Embryonic facial prominence (tissue), 1 donor: Measurements from ENCODE around the gene STXBP5L.
"Not testable (repeated sequence)": the region's sequence is repeated elsewhere in the genome, so short reads cannot be mapped to it uniquely, and the experiment has no call there.

ENCODE experiments used
- DNase-seq: peaks from one replicate; pipeline ENCODE4 v3.0.0-alpha.2; 2016; ENCODE audit errors: extremely low spot score

Gene STXBP5L

GRCh38 chr3:121430664-121431215 is 522.7 kb downstream of the STXBP5L start:
- no peak for DNase-seq

GRCh38 chr3:121431726-121432517 is 523.9 kb downstream of the STXBP5L start:
- DNase-seq = no peak

GRCh38 chr3:121436074-121436473 is 528.1 kb downstream of the STXBP5L start:
- DNase-seq = no peak

- no peak for DNase-seq
Measured at GRCh38 chr3:121436641-121437040, 528.6 kb downstream of the STXBP5L start.

GRCh38 chr3:121443456-121443855 is 535.5 kb downstream of the STXBP5L start:
- no peak for DNase-seq

GRCh38 chr3:121451752-121452151 is 543.7 kb downstream of the STXBP5L start:
- DNase-seq = not testable (repeated sequence)

GRCh38 chr3:121462565-121462964 is 554.6 kb downstream of the STXBP5L start:
- DNase-seq = no peak

GRCh38 chr3:121463745-121464144 is 555.7 kb downstream of the STXBP5L start:
- no peak for DNase-seq

- DNase-seq = no peak
Measured at GRCh38 chr3:121467085-121467484, 559.1 kb downstream of the STXBP5L start.

GRCh38 chr3:121473001-121473400 is 565.0 kb downstream of the STXBP5L start:
- no peak for DNase-seq
